T-helper 2 cell treated with Interferon-gamma antibody and Interleukin-4, amounts not matched to agents 5 μg/mL and 100 μg/mL, for 36 hours (primary cell): Measurements from ENCODE around the gene MYOZ3.

Experiments used
- DNase-seq: peaks from one replicate; pipeline ENCODE4 v3.0.0; 2021; ENCODE audit warnings: low spot score
- H3K27ac Mint-ChIP-seq: one replicate; pipeline ENCODE4 v1.8.0; 2021; ENCODE audit warnings: mild to moderate bottlenecking, mixed read lengths
- H3K27me3 Mint-ChIP-seq: one replicate; pipeline ENCODE4 v1.8.0; 2021; ENCODE audit warnings: low read depth, mixed read lengths
- H3K36me3 Mint-ChIP-seq: one replicate; pipeline ENCODE4 v1.8.0; 2021; ENCODE audit warnings: low read depth, mixed read lengths
- H3K4me1 Mint-ChIP-seq: one replicate; pipeline ENCODE4 v1.8.0; 2021; ENCODE audit warnings: low read depth, mixed read lengths
- H3K4me3 Mint-ChIP-seq: one replicate; pipeline ENCODE4 v1.8.0; 2022; ENCODE audit warnings: mild to moderate bottlenecking, moderate library complexity, mixed read lengths
- H3K9me3 Mint-ChIP-seq: one replicate; pipeline ENCODE4 v1.8.0; 2021; ENCODE audit warnings: mixed read lengths

The MYOZ3 gene, protein sequence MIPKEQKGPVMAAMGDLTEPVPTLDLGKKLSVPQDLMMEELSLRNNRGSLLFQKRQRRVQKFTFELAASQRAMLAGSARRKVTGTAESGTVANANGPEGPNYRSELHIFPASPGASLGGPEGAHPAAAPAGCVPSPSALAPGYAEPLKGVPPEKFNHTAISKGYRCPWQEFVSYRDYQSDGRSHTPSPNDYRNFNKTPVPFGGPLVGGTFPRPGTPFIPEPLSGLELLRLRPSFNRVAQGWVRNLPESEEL

GRCh38 chr5:150661086-150661485 lies at the start of gene MYOZ3:
MYOZ3 (plus strand) TSS chr5:150661251; CDS start chr5:150662942, 1,691 bp downstream.
- H3K27me3 Mint-ChIP-seq: peaks cover 9% of the 10 kb centered on the region
- H3K27ac Mint-ChIP-seq: no peak within 1 kb of the TSS
- H3K36me3 Mint-ChIP-seq: no peaks in the 10 kb centered on the region
- peaks cover 4% of the 10 kb centered on the region for H3K4me1 Mint-ChIP-seq
- no peak within 1 kb of the TSS for H3K4me3 Mint-ChIP-seq
- no peak for DNase-seq
- H3K9me3 Mint-ChIP-seq: no peaks in the 10 kb centered on the region

GRCh38 chr5:150612405-150612804 lies 48.6 kb upstream of the MYOZ3 start:
- H3K36me3 Mint-ChIP-seq: no peaks in the 10 kb centered on the region
- no peak overlapping the region for H3K27ac Mint-ChIP-seq
- no peak overlapping the region for H3K4me3 Mint-ChIP-seq
- no peak for DNase-seq
- peaks cover 6% of the 10 kb centered on the region for H3K27me3 Mint-ChIP-seq
- H3K4me1 Mint-ChIP-seq: no peaks in the 10 kb centered on the region
- no peaks in the 10 kb centered on the region for H3K9me3 Mint-ChIP-seq

GRCh38 chr5:150612905-150613670 lies 48.0 kb upstream of the MYOZ3 start:
- H3K27ac Mint-ChIP-seq: no peak overlapping the region
- H3K9me3 Mint-ChIP-seq: no peaks in the 10 kb centered on the region
- no peaks in the 10 kb centered on the region for H3K4me1 Mint-ChIP-seq
- no peak overlapping the region for H3K4me3 Mint-ChIP-seq
- H3K27me3 Mint-ChIP-seq: peaks cover 8% of the 10 kb centered on the region
- no peaks in the 10 kb centered on the region for H3K36me3 Mint-ChIP-seq
- no peak for DNase-seq

- H3K27me3 Mint-ChIP-seq: peaks cover 8% of the 10 kb centered on the region
- no peaks in the 10 kb centered on the region for H3K36me3 Mint-ChIP-seq
- H3K4me1 Mint-ChIP-seq: no peaks in the 10 kb centered on the region
- H3K4me3 Mint-ChIP-seq: no peak overlapping the region
- H3K27ac Mint-ChIP-seq: no peak overlapping the region
- no peaks in the 10 kb centered on the region for H3K9me3 Mint-ChIP-seq
- DNase-seq: no peak
Observed at GRCh38 chr5:150613991-150614660, 46.9 kb upstream of the MYOZ3 start.

DNA sequence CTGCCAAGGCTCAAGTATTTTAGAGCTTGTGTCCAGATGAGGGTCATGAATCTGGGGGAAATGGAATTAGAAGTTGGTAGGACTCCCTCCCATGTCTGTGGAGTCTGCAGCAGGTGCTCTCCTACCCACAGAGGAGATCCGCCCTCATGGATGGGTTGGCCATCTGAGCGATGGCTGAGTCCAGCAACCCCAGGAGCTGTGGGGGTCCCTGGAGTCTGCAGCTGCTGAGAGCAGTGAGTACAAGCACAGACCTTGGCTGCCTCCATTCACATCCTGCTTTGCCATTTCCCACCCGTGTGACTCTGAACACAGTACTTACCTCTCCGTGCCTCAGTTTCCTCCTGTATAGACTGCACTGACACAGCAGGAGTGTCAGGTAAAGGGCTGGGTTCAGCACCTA lies 46.4 kb upstream of the MYOZ3 start:
- Mint-ChIP-seq H3K36me3 (no peaks in the 10 kb centered on the region), H3K27me3 (peaks cover 8% of the 10 kb centered on the region), H3K4me3 (no peak overlapping the region), H3K4me1 (no peaks in the 10 kb centered on the region), H3K9me3 (no peaks in the 10 kb centered on the region), H3K27ac (no peak overlapping the region)
- DNase-seq: no peak

GRCh38 chr5:150615141-150615699 lies 45.8 kb upstream of the MYOZ3 start:
- Mint-ChIP-seq H3K9me3 (no peaks in the 10 kb centered on the region), H3K27ac (no peak overlapping the region)

GRCh38 chr5:150616024-150616470 lies 45.0 kb upstream of the MYOZ3 start:
- no peak overlapping the region for H3K27ac Mint-ChIP-seq

More at GRCh38 chr5:150615141-150615699, 45.8 kb upstream of the MYOZ3 start:
- no peaks in the 10 kb centered on the region for H3K36me3 Mint-ChIP-seq
- H3K27me3 Mint-ChIP-seq: peaks cover 8% of the 10 kb centered on the region
- no peak overlapping the region for H3K4me3 Mint-ChIP-seq
- H3K4me1 Mint-ChIP-seq: no peaks in the 10 kb centered on the region
- DNase-seq: no peak

GRCh38 chr5:150616506-150616905 lies 44.5 kb upstream of the MYOZ3 start:
- H3K4me3 Mint-ChIP-seq: no peak overlapping the region
- no peaks in the 10 kb centered on the region for H3K4me1 Mint-ChIP-seq
- no peaks in the 10 kb centered on the region for H3K36me3 Mint-ChIP-seq
- no peaks in the 10 kb centered on the region for H3K9me3 Mint-ChIP-seq
- no peak overlapping the region for H3K27ac Mint-ChIP-seq
- peaks cover 8% of the 10 kb centered on the region for H3K27me3 Mint-ChIP-seq
- DNase-seq: no peak

More at GRCh38 chr5:150616024-150616470, 45.0 kb upstream of the MYOZ3 start:
- no peak for DNase-seq
- no peak overlapping the region for H3K4me3 Mint-ChIP-seq
- H3K9me3 Mint-ChIP-seq: no peaks in the 10 kb centered on the region
- no peaks in the 10 kb centered on the region for H3K36me3 Mint-ChIP-seq
- H3K4me1 Mint-ChIP-seq: no peaks in the 10 kb centered on the region
- H3K27me3 Mint-ChIP-seq: peaks cover 8% of the 10 kb centered on the region

DNA sequence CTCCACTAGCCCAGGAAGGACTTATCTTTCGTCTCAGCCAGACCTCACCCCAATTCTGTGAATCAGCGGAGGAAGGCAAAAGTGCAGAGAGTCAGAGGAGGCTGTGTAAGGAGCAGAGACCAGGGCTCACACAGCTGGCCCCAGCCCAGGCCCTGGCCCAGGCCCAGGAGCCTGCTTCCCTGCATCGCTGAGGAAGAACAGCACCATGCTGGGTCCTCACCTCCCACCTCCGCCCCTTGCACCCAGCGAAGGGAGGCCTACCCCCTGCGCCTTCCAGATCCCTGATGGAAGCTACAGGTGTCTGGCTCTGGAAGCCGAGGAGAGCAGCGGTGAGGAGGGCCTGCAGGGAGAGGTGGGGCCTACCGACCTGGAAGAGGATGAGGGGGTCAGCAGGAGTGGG lies 42.9 kb upstream of the MYOZ3 start:
- Mint-ChIP-seq H3K9me3 (no peaks in the 10 kb centered on the region), H3K27ac (no peak overlapping the region), H3K4me3 (no peak overlapping the region), H3K4me1 (peaks cover 2% of the 10 kb centered on the region), H3K36me3 (no peaks in the 10 kb centered on the region), H3K27me3 (peaks cover 13% of the 10 kb centered on the region)
- DNase-seq: no peak

- Mint-ChIP-seq H3K27ac (no peak overlapping the region), H3K9me3 (no peaks in the 10 kb centered on the region), H3K36me3 (no peaks in the 10 kb centered on the region), H3K27me3 (peaks cover 16% of the 10 kb centered on the region), H3K4me1 (peaks cover 4% of the 10 kb centered on the region), H3K4me3 (no peak overlapping the region)
- no peak for DNase-seq
Observed at GRCh38 chr5:150618588-150619281, 42.3 kb upstream of the MYOZ3 start.

- no peaks in the 10 kb centered on the region for H3K9me3 Mint-ChIP-seq
- no peak overlapping the region for H3K4me3 Mint-ChIP-seq
- H3K27ac Mint-ChIP-seq: no peak overlapping the region
- DNase-seq: no peak
- peaks cover 23% of the 10 kb centered on the region for H3K27me3 Mint-ChIP-seq
- no peaks in the 10 kb centered on the region for H3K36me3 Mint-ChIP-seq
- H3K4me1 Mint-ChIP-seq: peaks cover 9% of the 10 kb centered on the region
Observed at GRCh38 chr5:150619359-150620230, 41.5 kb upstream of the MYOZ3 start.

- no peak overlapping the region for H3K4me3 Mint-ChIP-seq
- peaks cover 9% of the 10 kb centered on the region for H3K4me1 Mint-ChIP-seq
- H3K36me3 Mint-ChIP-seq: no peaks in the 10 kb centered on the region
- no peaks in the 10 kb centered on the region for H3K9me3 Mint-ChIP-seq
- DNase-seq: no peak
- H3K27ac Mint-ChIP-seq: no peak overlapping the region
- H3K27me3 Mint-ChIP-seq: peaks cover 30% of the 10 kb centered on the region
Observed at GRCh38 chr5:150621301-150621700, 39.8 kb upstream of the MYOZ3 start.

- Mint-ChIP-seq H3K27me3 (peaks cover 31% of the 10 kb centered on the region), H3K36me3 (no peaks in the 10 kb centered on the region), H3K4me3 (no peak overlapping the region), H3K27ac (no peak overlapping the region), H3K9me3 (no peaks in the 10 kb centered on the region), H3K4me1 (peaks cover 9% of the 10 kb centered on the region)
- no peak for DNase-seq
Observed at GRCh38 chr5:150622157-150622556, 38.9 kb upstream of the MYOZ3 start.
